HuH-7.5 (cell line): Measurements from ENCODE around the gene ERBIN.
"Not testable (repeated sequence)": the region's sequence is repeated elsewhere in the genome, so short reads cannot be mapped to it uniquely, and the experiment has no call there.

Experiments used
- DNase-seq: peaks from one replicate; pipeline ENCODE4 v3.0.0; 2011; ENCODE audit warnings: low spot score

ERBIN gene

GRCh38 chr5:66009277-66009676 is 82.9 kb downstream of the ERBIN start:
- no peak for DNase-seq

- no peak for DNase-seq
These were observed 84.1 kb downstream of the ERBIN start for GRCh38 chr5:66010476-66010875.

- no peak for DNase-seq
These were observed 85.9 kb downstream of the ERBIN start for GRCh38 chr5:66012271-66012670.

- no peak for DNase-seq
These were observed 87.0 kb downstream of the ERBIN start for GRCh38 chr5:66013397-66013796.

- no peak for DNase-seq
These were observed 87.5 kb downstream of the ERBIN start for GRCh38 chr5:66013906-66014305.

- DNase-seq = no peak
These were observed 89.0 kb downstream of the ERBIN start for GRCh38 chr5:66015196-66015960.

GRCh38 chr5:66021585-66021984 is 95.2 kb downstream of the ERBIN start:
- no peak for DNase-seq

GRCh38 chr5:66039296-66039695 is 112.9 kb downstream of the ERBIN start:
- no peak for DNase-seq

- no peak for DNase-seq
These were observed 113.3 kb downstream of the ERBIN start for GRCh38 chr5:66039701-66040100.

- DNase-seq = no peak
These were observed 115.3 kb downstream of the ERBIN start for GRCh38 chr5:66041627-66042026.

- DNase-seq = no peak
These were observed 130.9 kb downstream of the ERBIN start for GRCh38 chr5:66057239-66057638.

- not testable (repeated sequence) for DNase-seq
These were observed 134.9 kb downstream of the ERBIN start for GRCh38 chr5:66061320-66061719.

- not testable (repeated sequence) for DNase-seq
These were observed 136.7 kb downstream of the ERBIN start for GRCh38 chr5:66063061-66063460.

GRCh38 chr5:66066826-66067225 is 140.5 kb downstream of the ERBIN start:
- DNase-seq = no peak

GRCh38 chr5:66072031-66072430 is 145.7 kb downstream of the ERBIN start:
- no peak for DNase-seq

GRCh38 chr5:66074901-66075300 is 148.5 kb downstream of the ERBIN start:
- DNase-seq = no peak

GRCh38 chr5:66080664-66081063 is 154.3 kb downstream of the ERBIN start:
- DNase-seq = no peak

- no peak for DNase-seq
These were observed 163.0 kb downstream of the ERBIN start for GRCh38 chr5:66089384-66089783.

GRCh38 chr5:66100851-66101250 is 174.5 kb downstream of the ERBIN start:
- no peak for DNase-seq

- DNase-seq = no peak
These were observed 186.8 kb downstream of the ERBIN start for GRCh38 chr5:66113160-66113559.

- no peak for DNase-seq
These were observed 191.9 kb downstream of the ERBIN start for GRCh38 chr5:66118304-66118703.

- no peak for DNase-seq
These were observed 196.1 kb downstream of the ERBIN start for GRCh38 chr5:66122379-66123034.

GRCh38 chr5:66129144-66129543 is 202.8 kb downstream of the ERBIN start:
- DNase-seq = no peak

GRCh38 chr5:66130493-66130892 is 204.1 kb downstream of the ERBIN start:
- DNase-seq = no peak
